ENCODE results near the gene VPS8.
"Not testable (repeated sequence)": the region's sequence is repeated elsewhere in the genome, so short reads cannot be mapped to it uniquely, and the experiment has no call there.

Gene VPS8

GRCh38 chr3:184949251-184949965, 137.4 kb downstream of the VPS8 start:
- TF ChIP-seq, protein P1, sequence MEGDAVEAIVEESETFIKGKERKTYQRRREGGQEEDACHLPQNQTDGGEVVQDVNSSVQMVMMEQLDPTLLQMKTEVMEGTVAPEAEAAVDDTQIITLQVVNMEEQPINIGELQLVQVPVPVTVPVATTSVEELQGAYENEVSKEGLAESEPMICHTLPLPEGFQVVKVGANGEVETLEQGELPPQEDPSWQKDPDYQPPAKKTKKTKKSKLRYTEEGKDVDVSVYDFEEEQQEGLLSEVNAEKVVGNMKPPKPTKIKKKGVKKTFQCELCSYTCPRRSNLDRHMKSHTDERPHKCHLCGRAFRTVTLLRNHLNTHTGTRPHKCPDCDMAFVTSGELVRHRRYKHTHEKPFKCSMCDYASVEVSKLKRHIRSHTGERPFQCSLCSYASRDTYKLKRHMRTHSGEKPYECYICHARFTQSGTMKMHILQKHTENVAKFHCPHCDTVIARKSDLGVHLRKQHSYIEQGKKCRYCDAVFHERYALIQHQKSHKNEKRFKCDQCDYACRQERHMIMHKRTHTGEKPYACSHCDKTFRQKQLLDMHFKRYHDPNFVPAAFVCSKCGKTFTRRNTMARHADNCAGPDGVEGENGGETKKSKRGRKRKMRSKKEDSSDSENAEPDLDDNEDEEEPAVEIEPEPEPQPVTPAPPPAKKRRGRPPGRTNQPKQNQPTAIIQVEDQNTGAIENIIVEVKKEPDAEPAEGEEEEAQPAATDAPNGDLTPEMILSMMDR (conservative IDR thresholded peaks at IDR 0.05; ENCODE audit: low read depth, low read length), result no peak
- DNase-seq (ENCODE audit: low read depth), result no peak
- no peak overlapping the region for H3K4me3 ChIP-seq (ENCODE audit: low read depth, low read length)

DNA sequence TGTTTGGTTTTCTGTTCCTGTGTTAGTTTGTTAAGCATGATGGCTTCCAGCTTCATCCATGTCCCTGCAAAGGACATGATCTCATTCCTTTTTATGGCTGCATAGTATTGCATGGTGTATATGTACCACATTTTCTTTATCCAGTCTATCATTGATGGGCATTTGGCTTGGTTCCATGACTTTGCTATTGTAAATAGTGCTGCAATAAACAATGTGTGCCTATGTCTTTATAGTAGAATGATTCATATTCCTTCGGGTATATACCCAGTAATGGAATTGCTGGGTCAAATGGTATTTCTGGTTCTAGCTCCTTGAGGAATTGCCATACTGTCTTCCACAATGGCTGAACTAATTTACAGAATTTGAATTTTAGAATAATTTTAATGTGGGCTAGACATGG, 138.8 kb downstream of the VPS8 start:
- not testable (repeated sequence) for H3K4me3 ChIP-seq (ENCODE audit: low read depth, low read length); DNase-seq (ENCODE audit: low read depth)

DNA sequence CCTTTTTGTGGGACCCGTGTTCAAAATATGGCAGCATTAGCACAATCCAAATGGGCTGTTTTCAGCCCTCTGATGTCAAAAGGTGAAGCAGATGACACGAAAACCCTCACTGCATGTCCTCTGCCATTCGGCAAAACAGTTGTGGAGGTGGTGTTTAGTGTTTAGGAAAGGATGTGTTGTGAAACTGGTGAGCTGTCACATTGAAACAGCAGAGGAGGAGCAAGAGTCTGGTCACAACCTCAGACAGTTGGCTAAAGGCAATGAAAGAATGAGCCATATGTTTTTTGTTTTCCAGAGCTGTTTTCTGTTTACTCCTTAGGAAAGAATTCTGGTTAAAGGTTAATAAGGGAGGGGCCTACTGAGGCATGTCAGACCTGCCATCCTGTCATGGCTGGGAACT, 140.7 kb downstream of the VPS8 start:
- peak; percentile 25 for DNase-seq (ENCODE audit: low read depth)
- TF ChIP-seq, protein P1 (conservative IDR thresholded peaks at IDR 0.05; ENCODE audit: low read depth, low read length), result no peak
- no peak overlapping the region for H3K4me3 ChIP-seq (ENCODE audit: low read depth, low read length)

- TF ChIP-seq, protein P1 (conservative IDR thresholded peaks at IDR 0.05; ENCODE audit: low read depth, low read length), result no peak
- no peak for DNase-seq (ENCODE audit: low read depth)
- H3K4me3 ChIP-seq (ENCODE audit: low read depth, low read length), result no peak overlapping the region
Observed at GRCh38 chr3:184953401-184953800, 141.4 kb downstream of the VPS8 start.

- TF ChIP-seq, protein P1 (conservative IDR thresholded peaks at IDR 0.05; ENCODE audit: low read depth, low read length), result no peak
- H3K4me3 ChIP-seq (ENCODE audit: low read depth, low read length), result no peak overlapping the region
- DNase-seq (ENCODE audit: low read depth), result no peak
Observed at GRCh38 chr3:184954251-184954650, 142.3 kb downstream of the VPS8 start.

DNA sequence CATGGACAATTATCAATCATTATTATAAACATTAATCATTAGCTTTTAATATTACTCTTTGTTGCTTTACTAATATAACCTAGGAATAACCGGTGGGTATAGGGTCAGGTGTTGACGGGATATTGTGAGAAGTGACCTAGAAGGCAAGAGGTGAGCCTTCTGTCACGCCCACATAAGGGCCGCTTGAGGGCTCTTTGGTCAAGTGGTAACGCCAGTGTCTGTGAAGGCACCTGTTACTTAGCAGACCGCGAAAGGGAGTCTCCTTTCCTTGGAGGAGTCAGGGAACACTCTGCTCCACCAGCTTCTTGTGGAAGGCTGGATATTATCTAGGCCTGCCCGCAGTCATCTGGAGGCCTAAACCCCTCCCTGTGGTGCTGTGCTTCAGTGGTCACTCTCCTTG, 142.9 kb downstream of the VPS8 start:
- DNase-seq (ENCODE audit: low read depth); H3K4me3 ChIP-seq (ENCODE audit: low read depth, low read length): not testable (repeated sequence)

DNA sequence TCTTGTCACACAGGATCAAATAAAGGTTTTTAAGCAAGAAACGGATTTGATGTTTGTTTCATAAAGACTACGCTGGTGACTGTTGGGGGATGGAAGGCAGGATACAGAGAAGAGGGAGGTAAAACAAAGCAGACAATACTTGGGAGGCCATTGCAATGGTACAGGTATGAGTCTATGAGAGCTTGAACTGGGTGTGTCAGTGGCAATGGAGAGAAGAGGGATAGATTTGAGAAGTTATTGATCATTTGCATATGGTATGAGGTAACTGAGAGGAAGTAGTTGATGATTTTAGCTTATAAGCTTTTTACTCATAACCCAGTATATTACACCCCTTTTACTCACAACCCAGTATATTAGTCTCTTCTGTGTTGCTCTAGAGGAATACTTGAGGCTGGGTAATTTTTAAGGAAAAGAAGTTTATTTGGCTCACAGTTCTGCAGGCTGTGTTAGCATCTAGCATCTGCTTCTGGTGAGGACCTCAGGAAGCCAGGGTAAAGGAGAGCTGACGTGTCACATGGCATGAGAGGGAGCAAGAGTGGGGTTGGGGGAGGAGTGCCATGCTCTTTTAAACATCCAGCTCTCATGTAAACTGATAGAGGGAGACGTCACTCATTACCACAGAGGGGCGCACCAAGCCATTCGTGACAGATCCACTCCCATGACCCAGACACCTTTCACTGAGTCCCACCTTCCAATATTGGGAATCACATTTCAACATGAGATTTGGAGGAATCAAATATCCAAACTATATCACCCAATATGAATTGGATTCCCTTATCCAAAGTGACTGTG, 153.9 kb downstream of the VPS8 start:
- no peak for DNase-seq (ENCODE audit: low read depth)
- no peak overlapping the region for H3K4me3 ChIP-seq (ENCODE audit: low read depth, low read length)
- TF ChIP-seq, protein P1 (conservative IDR thresholded peaks at IDR 0.05; ENCODE audit: low read depth, low read length), result no peak

GRCh38 chr3:184968115-184968514, 156.1 kb downstream of the VPS8 start:
- TF ChIP-seq, protein P1 (conservative IDR thresholded peaks at IDR 0.05; ENCODE audit: low read depth, low read length), result no peak
- DNase-seq (ENCODE audit: low read depth), result no peak
- H3K4me3 ChIP-seq (ENCODE audit: low read depth, low read length), result no peak overlapping the region

Data from choroid plexus epithelial cell (primary cell).